Motor neuron (in vitro differentiated cells): Measurements from ENCODE around the gene CCL17. TPM values are rescaled to one million over a fixed set of nuclear protein-coding genes. Genes with fewer than 3 reads are reported as not detected.

ENCODE experiments used
- ATAC-seq, 8 experiments: fragments of 200-7000 bp; cut with Tn5 transposase; replicated peaks in 6 of 8; 2 replicates each; pipeline ENCODE4 v1.8.0; 2021; ENCODE audit warnings: mild to moderate bottlenecking in 8 of 8, moderate library complexity in 8 of 8
- H3K27ac ChIP-seq, 2 donors: fragments of 250-450 bp; sonication (Bioruptor Pico); 2 replicates each; pipeline ENCODE4 v1.9.0; 2021; ENCODE audit warnings: antibody characterized with exemption in 2 of 2, mild to moderate bottlenecking in 2 of 2, moderate library complexity in 1 of 2
- H3K4me1 ChIP-seq, 2 donors: fragments of 250-450 bp; sonication (Bioruptor Pico); replicated peaks in 1 of 2; 2 replicates each; pipeline ENCODE4 v1.6.1; 2021; ENCODE audit warnings: antibody characterized with exemption in 2 of 2, mild to moderate bottlenecking in 2 of 2, moderate library complexity in 1 of 2
- H3K4me3 ChIP-seq, 5 donors: fragments of 250-450 bp; sonication (Bioruptor Pico); 2 replicates each; pipeline ENCODE4 v1.9.0; 2021; ENCODE audit warnings: antibody characterized with exemption in 5 of 5, mild to moderate bottlenecking in 5 of 5, moderate library complexity in 4 of 5
- WGBS, 10 experiments: fragments of 450-650 bp; shearing (Covaris generic); methylation state at CpG; one replicate each; pipeline ENCODE4 v1.0.0; 2022; 5-methylcytosine and 5-hydroxymethylcytosine counted together
- in situ Hi-C, 9 experiments: fragments of 400-800 bp; cut with MboI; loops; one replicate each; pipeline ENCODE4 v1.15.0; 2021; ENCODE audit warnings: low sequenced_read_pairs in 9 of 9, low pct_unique_long_range_greater_than_20kb in 2 of 9; ENCODE audit not compliant: unreplicated experiment in 9 of 9
- total RNA-seq, 8 experiments: library from RNA; unstranded; fragments of 300-600 nt; gene quantifications; 2 replicates each; pipeline versions ENCODE4 v1.2.3 to v1.2.4, GENCODE V29; 2022

The CCL17 gene
- total RNA-seq, 8 experiments from 2014 or later, result not detected

GRCh38 chr16:57382535-57383275, 21.9 kb upstream of the CCL17 start:
- no peak overlapping the region for H3K27ac ChIP-seq
- ATAC-seq, result no peak
- peaks cover 0 to 13% of the 10 kb centered on the region in 2 donors for H3K4me1 ChIP-seq
- in situ Hi-C loops, result no loop called here
- H3K4me3 ChIP-seq, result no peak overlapping the region
- WGBS, 10 experiments, result 94 to 100% (median 97%) methylated on average over 2 to 5 of the region's 16 CpGs; no CpG with 5 or more reads in 7 of the 10 experiments

GRCh38 chr16:57383276-57384247, 21.0 kb upstream of the CCL17 start:
- H3K27ac ChIP-seq, result no peak overlapping the region
- no peak overlapping the region for H3K4me3 ChIP-seq
- H3K4me1 ChIP-seq, result peaks cover 0 to 8% of the 10 kb centered on the region in 2 donors
- WGBS, 10 experiments, result 0 to 72% methylated on average over 1 to 2 of the region's 8 CpGs; no CpG with 5 or more reads in 8 of the 10 experiments
- in situ Hi-C loops, result no loop called here
- ATAC-seq, result peak; percentile 67 to 94 (median 81)

- no peak overlapping the region for H3K27ac ChIP-seq
- H3K4me1 ChIP-seq, result peaks cover 0 to 8% of the 10 kb centered on the region in 2 donors
- in situ Hi-C loops, result no loop called here
- H3K4me3 ChIP-seq, result no peak overlapping the region
- 81 to 100% (median 83%) methylated on average over 1 to 5 of the region's 11 CpGs; no CpG with 5 or more reads in 5 of the 10 experiments for WGBS, 10 experiments
- peak in 3 of 8 experiments; percentile 4 to 25 (median 7) for ATAC-seq
Observed at GRCh38 chr16:57384248-57385070, 20.1 kb upstream of the CCL17 start.

GRCh38 chr16:57385083-57385482, 19.5 kb upstream of the CCL17 start:
- H3K27ac ChIP-seq, result no peak overlapping the region
- ATAC-seq, result no peak
- in situ Hi-C loops, result no loop called here
- WGBS, 10 experiments, result 0 to 100% (median 95%) methylated on average over 1 to 2 of the region's 5 CpGs; no CpG with 5 or more reads in 6 of the 10 experiments
- H3K4me1 ChIP-seq, result peaks cover 0 to 8% of the 10 kb centered on the region in 2 donors
- no peak overlapping the region for H3K4me3 ChIP-seq

- peak in 4 of 8 experiments; percentile 35 to 70 (median 66) for ATAC-seq
- in situ Hi-C loops, result no loop called here
- H3K4me1 ChIP-seq, result peaks cover 0 to 8% of the 10 kb centered on the region in 2 donors
- WGBS, 10 experiments, result no CpG with 5 or more reads among the region's 5 CpGs
- no peak overlapping the region for H3K4me3 ChIP-seq
- no peak overlapping the region for H3K27ac ChIP-seq
Observed at GRCh38 chr16:57386381-57386951, 18.1 kb upstream of the CCL17 start.

GRCh38 chr16:57387598-57388354, 16.8 kb upstream of the CCL17 start:
- in situ Hi-C loops, result no loop called here
- 0 to 100% (median 60%) methylated on average over 1 to 2 of the region's 3 CpGs; no CpG with 5 or more reads in 3 of the 10 experiments for WGBS, 10 experiments
- Histone ChIP-seq H3K4me1 (peaks cover 0 to 8% of the 10 kb centered on the region in 2 donors), H3K4me3 (no peak overlapping the region), H3K27ac (no peak overlapping the region)
- ATAC-seq, result no peak

- in situ Hi-C loops, result no loop called here
- peaks cover 0 to 8% of the 10 kb centered on the region in 2 donors for H3K4me1 ChIP-seq
- H3K4me3 ChIP-seq, result no peak overlapping the region
- ATAC-seq, result no peak
- H3K27ac ChIP-seq, result no peak overlapping the region
- 75 to 100% (median 90%) methylated on average over 1 to 5 of the region's 7 CpGs; no CpG with 5 or more reads in 5 of the 10 experiments for WGBS, 10 experiments
Observed at GRCh38 chr16:57388359-57389086, 16.0 kb upstream of the CCL17 start.

- Histone ChIP-seq H3K4me1 (peaks cover 0 to 8% of the 10 kb centered on the region in 2 donors), H3K4me3 (no peak overlapping the region), H3K27ac (no peak overlapping the region)
- no peak for ATAC-seq
- in situ Hi-C loops, result no loop called here
- 53 to 100% (median 88%) methylated on average over 1 to 2 of the region's 3 CpGs; no CpG with 5 or more reads in 5 of the 10 experiments for WGBS, 10 experiments
Observed at GRCh38 chr16:57389087-57389468, 15.5 kb upstream of the CCL17 start.

GRCh38 chr16:57390636-57391295, 13.8 kb upstream of the CCL17 start:
- Histone ChIP-seq H3K4me1 (peaks cover 0 to 8% of the 10 kb centered on the region in 2 donors), H3K4me3 (no peak overlapping the region), H3K27ac (no peak overlapping the region)
- in situ Hi-C loops, result no loop called here
- 0 to 100% (median 90%) methylated on average over 1 to 3 of the region's 5 CpGs; no CpG with 5 or more reads in 3 of the 10 experiments for WGBS, 10 experiments
- no peak for ATAC-seq

- Histone ChIP-seq H3K4me3 (no peak overlapping the region), H3K4me1 (peaks cover 0 to 6% of the 10 kb centered on the region in 2 donors), H3K27ac (no peak overlapping the region)
- no peak for ATAC-seq
- WGBS, 10 experiments, result 20 to 100% (median 69%) methylated on average over 1 to 4 of the region's 4 CpGs; no CpG with 5 or more reads in 4 of the 10 experiments
- in situ Hi-C loops, result no loop called here
Observed at GRCh38 chr16:57391300-57391699, 13.3 kb upstream of the CCL17 start.

GRCh38 chr16:57391708-57392107, 12.9 kb upstream of the CCL17 start:
- H3K4me1 ChIP-seq, result peaks cover 0 to 2% of the 10 kb centered on the region in 2 donors
- 39 to 86% (median 69%) methylated on average over 1 to 5 of the region's 5 CpGs for WGBS, 10 experiments
- ATAC-seq, result no peak
- H3K4me3 ChIP-seq, result no peak overlapping the region
- H3K27ac ChIP-seq, result no peak overlapping the region
- in situ Hi-C loops, result no loop called here
